ENCODE results near the gene BECN2. TPM values are rescaled to one million over a fixed set of nuclear protein-coding genes. Genes with fewer than 3 reads are reported as not detected.

BECN2 gene, protein sequence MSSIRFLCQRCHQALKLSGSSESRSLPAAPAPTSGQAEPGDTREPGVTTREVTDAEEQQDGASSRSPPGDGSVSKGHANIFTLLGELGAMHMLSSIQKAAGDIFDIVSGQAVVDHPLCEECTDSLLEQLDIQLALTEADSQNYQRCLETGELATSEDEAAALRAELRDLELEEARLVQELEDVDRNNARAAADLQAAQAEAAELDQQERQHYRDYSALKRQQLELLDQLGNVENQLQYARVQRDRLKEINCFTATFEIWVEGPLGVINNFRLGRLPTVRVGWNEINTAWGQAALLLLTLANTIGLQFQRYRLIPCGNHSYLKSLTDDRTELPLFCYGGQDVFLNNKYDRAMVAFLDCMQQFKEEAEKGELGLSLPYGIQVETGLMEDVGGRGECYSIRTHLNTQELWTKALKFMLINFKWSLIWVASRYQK
- not detected for total RNA-seq (ENCODE audit: unreplicated experiment)
- long read RNA-seq, result 0 reads

DNA sequence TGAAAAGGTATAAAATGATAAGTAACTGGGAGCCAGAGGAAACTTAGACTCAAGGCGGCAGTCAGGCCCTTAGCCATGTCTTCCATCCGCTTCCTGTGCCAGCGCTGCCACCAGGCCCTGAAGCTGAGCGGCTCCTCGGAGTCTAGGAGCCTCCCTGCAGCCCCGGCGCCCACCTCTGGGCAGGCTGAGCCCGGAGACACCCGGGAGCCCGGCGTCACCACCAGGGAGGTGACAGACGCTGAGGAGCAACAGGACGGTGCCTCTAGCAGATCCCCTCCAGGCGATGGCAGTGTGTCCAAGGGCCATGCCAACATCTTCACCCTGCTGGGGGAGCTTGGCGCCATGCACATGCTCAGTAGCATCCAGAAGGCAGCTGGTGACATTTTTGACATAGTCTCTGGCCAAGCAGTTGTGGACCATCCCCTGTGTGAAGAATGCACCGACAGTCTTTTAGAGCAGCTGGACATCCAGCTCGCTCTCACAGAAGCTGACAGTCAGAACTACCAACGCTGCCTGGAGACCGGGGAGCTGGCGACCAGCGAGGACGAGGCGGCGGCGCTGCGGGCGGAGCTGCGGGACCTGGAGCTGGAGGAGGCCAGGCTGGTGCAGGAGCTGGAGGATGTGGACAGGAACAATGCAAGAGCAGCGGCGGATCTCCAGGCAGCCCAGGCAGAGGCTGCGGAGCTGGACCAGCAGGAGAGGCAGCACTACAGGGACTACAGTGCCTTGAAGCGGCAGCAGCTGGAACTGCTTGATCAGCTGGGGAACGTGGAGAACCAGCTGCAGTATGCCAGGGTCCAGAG lies at the start of gene BECN2:
BECN2 (plus strand) TSS at position 76 of the 803 bp plus-strand sequence; CDS start at position 76, 0 bp downstream.
- H3K27ac Mint-ChIP-seq (ENCODE audit: unreplicated experiment), result no peak within 1 kb of the TSS
- no peaks in the 10 kb centered on the region for H3K36me3 Mint-ChIP-seq (ENCODE audit: low read depth, unreplicated experiment)
- H3K9me3 Mint-ChIP-seq (ENCODE audit: unreplicated experiment), result no peaks in the 10 kb centered on the region
- DNase-seq (ENCODE audit: low spot score), result no peak
- H3K4me1 Mint-ChIP-seq (ENCODE audit: unreplicated experiment), result no peaks in the 10 kb centered on the region
- H3K27me3 Mint-ChIP-seq (ENCODE audit: unreplicated experiment), result peaks cover 6% of the 10 kb centered on the region
- TF ChIP-seq, protein P1, sequence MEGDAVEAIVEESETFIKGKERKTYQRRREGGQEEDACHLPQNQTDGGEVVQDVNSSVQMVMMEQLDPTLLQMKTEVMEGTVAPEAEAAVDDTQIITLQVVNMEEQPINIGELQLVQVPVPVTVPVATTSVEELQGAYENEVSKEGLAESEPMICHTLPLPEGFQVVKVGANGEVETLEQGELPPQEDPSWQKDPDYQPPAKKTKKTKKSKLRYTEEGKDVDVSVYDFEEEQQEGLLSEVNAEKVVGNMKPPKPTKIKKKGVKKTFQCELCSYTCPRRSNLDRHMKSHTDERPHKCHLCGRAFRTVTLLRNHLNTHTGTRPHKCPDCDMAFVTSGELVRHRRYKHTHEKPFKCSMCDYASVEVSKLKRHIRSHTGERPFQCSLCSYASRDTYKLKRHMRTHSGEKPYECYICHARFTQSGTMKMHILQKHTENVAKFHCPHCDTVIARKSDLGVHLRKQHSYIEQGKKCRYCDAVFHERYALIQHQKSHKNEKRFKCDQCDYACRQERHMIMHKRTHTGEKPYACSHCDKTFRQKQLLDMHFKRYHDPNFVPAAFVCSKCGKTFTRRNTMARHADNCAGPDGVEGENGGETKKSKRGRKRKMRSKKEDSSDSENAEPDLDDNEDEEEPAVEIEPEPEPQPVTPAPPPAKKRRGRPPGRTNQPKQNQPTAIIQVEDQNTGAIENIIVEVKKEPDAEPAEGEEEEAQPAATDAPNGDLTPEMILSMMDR (IDR thresholded peaks at IDR 0.05; ENCODE audit: unreplicated experiment), result no peak
- H3K4me3 Mint-ChIP-seq (ENCODE audit: unreplicated experiment), result no peak within 1 kb of the TSS

DNA sequence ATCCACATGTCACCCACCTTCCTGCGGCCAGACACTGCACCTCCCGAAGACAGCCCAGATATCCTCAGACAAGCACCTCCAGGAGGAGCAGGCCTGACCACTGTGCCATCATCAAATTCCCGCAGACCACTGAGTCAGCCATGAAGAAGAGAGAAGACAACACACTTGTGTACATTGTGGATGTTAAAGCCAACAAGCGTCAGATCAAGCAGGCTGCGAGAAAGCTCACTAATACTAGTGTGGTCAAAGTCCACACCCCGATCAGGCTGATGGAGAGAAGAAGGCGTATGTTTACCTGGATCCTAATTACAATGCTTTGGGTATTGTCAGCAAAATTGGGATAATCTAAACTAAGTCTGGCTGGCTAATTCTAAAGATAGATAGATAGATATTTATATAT lies 41.4 kb upstream of the BECN2 start:
- Mint-ChIP-seq H3K36me3 (ENCODE audit: low read depth, unreplicated experiment) (no peaks in the 10 kb centered on the region), H3K27me3 (ENCODE audit: unreplicated experiment) (no peaks in the 10 kb centered on the region), H3K27ac (ENCODE audit: unreplicated experiment) (no peak overlapping the region), H3K4me1 (ENCODE audit: unreplicated experiment) (peaks cover 4% of the 10 kb centered on the region), H3K9me3 (ENCODE audit: unreplicated experiment) (no peaks in the 10 kb centered on the region), H3K4me3 (ENCODE audit: unreplicated experiment) (no peak overlapping the region)
- TF ChIP-seq, protein P1 (IDR thresholded peaks at IDR 0.05; ENCODE audit: unreplicated experiment), result no peak
- no peak for DNase-seq (ENCODE audit: low spot score)

GRCh38 chr1:241917487-241917886 lies 40.1 kb upstream of the BECN2 start:
- Mint-ChIP-seq H3K27me3 (ENCODE audit: unreplicated experiment) (no peaks in the 10 kb centered on the region), H3K36me3 (ENCODE audit: low read depth, unreplicated experiment) (no peaks in the 10 kb centered on the region), H3K9me3 (ENCODE audit: unreplicated experiment) (no peaks in the 10 kb centered on the region), H3K4me3 (ENCODE audit: unreplicated experiment) (no peak overlapping the region), H3K27ac (ENCODE audit: unreplicated experiment) (no peak overlapping the region), H3K4me1 (ENCODE audit: unreplicated experiment) (peaks cover 4% of the 10 kb centered on the region)
- TF ChIP-seq, protein P1 (IDR thresholded peaks at IDR 0.05; ENCODE audit: unreplicated experiment), result no peak
- DNase-seq (ENCODE audit: low spot score), result no peak

- no peaks in the 10 kb centered on the region for H3K36me3 Mint-ChIP-seq (ENCODE audit: low read depth, unreplicated experiment)
- DNase-seq (ENCODE audit: low spot score), result no peak
- H3K4me3 Mint-ChIP-seq (ENCODE audit: unreplicated experiment), result no peak overlapping the region
Measured at GRCh38 chr1:241918879-241919278, 38.7 kb upstream of the BECN2 start.

More at GRCh38 chr1:241918879-241919278, 38.7 kb upstream of the BECN2 start:
- TF ChIP-seq, protein P1 (IDR thresholded peaks at IDR 0.05; ENCODE audit: unreplicated experiment), result no peak
- H3K4me1 Mint-ChIP-seq (ENCODE audit: unreplicated experiment), result peaks cover 8% of the 10 kb centered on the region
- H3K27ac Mint-ChIP-seq (ENCODE audit: unreplicated experiment), result no peak overlapping the region
- no peaks in the 10 kb centered on the region for H3K9me3 Mint-ChIP-seq (ENCODE audit: unreplicated experiment)
- H3K27me3 Mint-ChIP-seq (ENCODE audit: unreplicated experiment), result no peaks in the 10 kb centered on the region

All from endothelial cell (in vitro differentiated cells).